ENCODE data around the gene NR3C2.

- TF ChIP-seq POLR2A (IDR thresholded peaks at IDR 0.05; ENCODE audit: borderline replicate concordance, extremely low read depth, insufficient read depth, insufficient read length) (no peak), CTCF (IDR thresholded peaks at IDR 0.05 in 2 of 3, conservative IDR thresholded peaks at IDR 0.05 in 1 of 3; ENCODE audit: borderline replicate concordance in 1 of 3, insufficient read depth in 1 of 3, low read depth in 2 of 3, low read length in 2 of 3) (no peak), ZBTB33 (IDR thresholded peaks at IDR 0.05; ENCODE audit: extremely low read depth, insufficient replicate concordance, low read length) (no peak), POLR2AphosphoS5 (IDR thresholded peaks at IDR 0.05; ENCODE audit: low read depth, low read length) (no peak), CEBPB (IDR thresholded peaks at IDR 0.05; ENCODE audit: low read depth) (no peak), SP1 (IDR thresholded peaks at IDR 0.05; ENCODE audit: low read depth) (no peak), EZH2 (IDR thresholded peaks at IDR 0.05) (no peak), MAX (IDR thresholded peaks at IDR 0.05) (no peak), RAD21 (IDR thresholded peaks at IDR 0.05; ENCODE audit: low read depth) (no peak), EGR1 (IDR thresholded peaks at IDR 0.05; ENCODE audit: low read depth) (no peak), REST (IDR thresholded peaks at IDR 0.05; ENCODE audit: low read depth) (no peak), ZFX (IDR thresholded peaks at IDR 0.05) (no peak), EZH2phosphoT487 (IDR thresholded peaks at IDR 0.05; ENCODE audit: borderline replicate concordance) (no peak)
Observed at GRCh38 chr4:148044089-148044911, 397.9 kb downstream of the NR3C2 start.
